C4-2B (cell line): ENCODE measurements around the gene GLYR1.

Source experiments
- CTCF ChIP-seq: fragments of 450-650 bp; conservative IDR thresholded peaks from 2 replicates; pipeline ENCODE4 v1.5.1; 2017; ENCODE audit warnings: mild to moderate bottlenecking
- ZFX ChIP-seq: fragments of 450-650 bp; IDR thresholded peaks from 2 replicates; pipeline ENCODE4 v1.6.1; 2017

GRCh38 chr16:4780235-4780634 is 66.9 kb downstream of the GLYR1 start:
- TF ChIP-seq CTCF (no peak), ZFX (no peak)
